GM23338 (cell line): Measurements from ENCODE around the gene ZBTB12. TPM values are rescaled to one million over a fixed set of nuclear protein-coding genes. Genes with fewer than 3 reads are reported as not detected.

ENCODE experiments used
- ATAC-seq: fragments of 200-7000 bp; cut with Tn5 transposase; 3 replicates; pipeline ENCODE4 v1.9.1; 2020
- DNase-seq: peaks from one replicate; pipeline ENCODE4 v3.0.0-alpha.2; 2015; ENCODE audit warnings: low spot score
- H2AFZ ChIP-seq: fragments of 200-600 bp; sonication (generic); 2 replicates; pipeline ENCODE4 v1.8.0; 2016; ENCODE audit warnings: antibody characterized with exemption, mild to moderate bottlenecking, moderate library complexity
- H3F3A ChIP-seq: fragments of 200-600 bp; sonication (generic); replicated peaks from 2 replicates; pipeline ENCODE4 v1.8.0; 2017; ENCODE audit warnings: antibody characterized with exemption, mixed run types, low read depth
- H3K27ac ChIP-seq: fragments of 200-600 bp; sonication (generic); 2 replicates; pipeline ENCODE4 v1.6.1; 2016; ENCODE audit warnings: low read depth
- H3K27me3 ChIP-seq: fragments of 200-600 bp; sonication (generic); 2 replicates; pipeline ENCODE4 v1.8.0; 2016; ENCODE audit warnings: mild to moderate bottlenecking, mixed run types, moderate library complexity; ENCODE audit not compliant: insufficient read depth
- H3K36me3 ChIP-seq: fragments of 200-600 bp; sonication (generic); 2 replicates; pipeline ENCODE4 v1.8.0; 2016; ENCODE audit warnings: mild to moderate bottlenecking; ENCODE audit not compliant: insufficient read depth
- H3K4me1 ChIP-seq: fragments of 200-600 bp; sonication (generic); 2 replicates; pipeline ENCODE4 v1.8.0; 2016; ENCODE audit warnings: mild to moderate bottlenecking, moderate library complexity; ENCODE audit not compliant: insufficient read depth
- H3K4me2 ChIP-seq: fragments of 200-600 bp; sonication (generic); 2 replicates; pipeline ENCODE4 v1.7.1; 2017; ENCODE audit warnings: mixed run types
- H3K4me3 ChIP-seq: fragments of 200-600 bp; sonication (generic); 2 replicates; pipeline ENCODE4 v1.6.1; 2016; ENCODE audit warnings: mixed run types
- H3K79me2 ChIP-seq: fragments of 200-600 bp; sonication (generic); replicated peaks from 2 replicates; pipeline ENCODE4 v1.8.0; 2017; ENCODE audit warnings: mild to moderate bottlenecking; ENCODE audit not compliant: insufficient read depth
- H3K9me2 ChIP-seq: fragments of 200-600 bp; sonication (generic); 2 replicates; pipeline ENCODE4 v1.8.0; 2017; ENCODE audit not compliant: insufficient read depth
- H4K20me1 ChIP-seq: fragments of 200-600 bp; sonication (generic); replicated peaks from 2 replicates; pipeline ENCODE4 v1.8.0; 2017; ENCODE audit warnings: mild to moderate bottlenecking; ENCODE audit not compliant: insufficient read depth
- H3K27ac Mint-ChIP-seq: 2 replicates; pipeline ENCODE4 v1.8.0; 2020; ENCODE audit warnings: inconsistent platforms, mild to moderate bottlenecking, moderate library complexity, mixed read lengths
- H3K27me3 Mint-ChIP-seq: 3 replicates; pipeline ENCODE4 v1.8.0; 2022; ENCODE audit warnings: low read depth, mild to moderate bottlenecking, moderate library complexity, mixed read lengths, inconsistent platforms; ENCODE audit not compliant: insufficient read depth, poor library complexity
- H3K36me3 Mint-ChIP-seq: 3 replicates; pipeline ENCODE4 v1.8.0; 2021; ENCODE audit warnings: low read depth, mild to moderate bottlenecking, inconsistent platforms, moderate library complexity, mixed read lengths
- H3K4me1 Mint-ChIP-seq: 3 replicates; pipeline ENCODE4 v1.8.0; 2020; ENCODE audit warnings: mild to moderate bottlenecking, inconsistent platforms, mixed read lengths
- H3K4me3 Mint-ChIP-seq: 3 replicates; pipeline ENCODE4 v1.8.0; 2021; ENCODE audit warnings: moderate library complexity, mild to moderate bottlenecking, inconsistent platforms, mixed read lengths
- H3K9me3 Mint-ChIP-seq: 3 replicates; pipeline ENCODE4 v1.8.0; 2020; ENCODE audit warnings: moderate library complexity, mild to moderate bottlenecking, inconsistent platforms, mixed read lengths
- CREB1 ChIP-seq: fragments of 250-450 bp; sonication (Bioruptor Pico); IDR thresholded peaks from 2 replicates; pipeline ENCODE4 v1.5.0; 2020; ENCODE audit warnings: low read depth, mild to moderate bottlenecking, moderate library complexity
- EZH2 ChIP-seq: fragments of 200-600 bp; sonication (generic); IDR thresholded peaks from one replicate; pipeline ENCODE4 v1.8.0; 2017; ENCODE audit warnings: antibody characterized with exemption, mild to moderate bottlenecking, low read depth; ENCODE audit not compliant: unreplicated experiment
- EZH2phosphoT487 ChIP-seq: fragments of 200-600 bp; sonication (generic); IDR thresholded peaks from one replicate; pipeline ENCODE4 v1.8.1; 2018; ENCODE audit warnings: antibody characterized with exemption; ENCODE audit not compliant: unreplicated experiment
- JUNB ChIP-seq: IDR thresholded peaks from one replicate; pipeline ENCODE4 v1.6.1; 2016; ENCODE audit warnings: antibody characterized with exemption; ENCODE audit not compliant: unreplicated experiment
- NANOG ChIP-seq: IDR thresholded peaks from 2 replicates; pipeline ENCODE4 v1.6.1; 2016; ENCODE audit warnings: antibody characterized with exemption, borderline replicate concordance
- POLR2AphosphoS5 ChIP-seq: IDR thresholded peaks from 2 replicates; pipeline ENCODE4 v1.6.1; 2016; ENCODE audit warnings: antibody characterized with exemption, low read depth
- STAT1 ChIP-seq: IDR thresholded peaks from one replicate; pipeline ENCODE4 v1.6.1; 2016; ENCODE audit warnings: antibody characterized with exemption; ENCODE audit not compliant: unreplicated experiment
- ZNF114 ChIP-seq: fragments of 250-450 bp; sonication (Bioruptor Pico); IDR thresholded peaks from 2 replicates; pipeline ENCODE4 v1.5.0; 2020; ENCODE audit warnings: mild to moderate bottlenecking, moderate library complexity
- ZNF331 ChIP-seq: fragments of 250-450 bp; sonication (Bioruptor Pico); IDR thresholded peaks from 2 replicates; pipeline ENCODE4 v1.5.0; 2020; ENCODE audit warnings: low read depth, mild to moderate bottlenecking, moderate library complexity
- polyA plus RNA-seq: library from polyadenylated mRNA; unstranded; fragments of >200 nt; fragmentation: Nextera tagmentation; extraction: Ambion mirVana; gene quantifications from 2 replicates; pipeline ENCODE4 v1.2.1, GENCODE V29; 2016
- total RNA-seq: library from RNA; depleted of rRNA; stranded (reverse); fragments of >200 nt; shearing (Covaris generic); gene quantifications from 2 replicates; pipeline ENCODE4 v1.2.3, GENCODE V29; 2014
- TF ChIP-seq, protein P1 (sequence below): fragments of 250-450 bp; sonication (Bioruptor Pico); IDR thresholded peaks from 2 replicates; pipeline ENCODE4 v1.5.0; 2020; ENCODE audit warnings: mild to moderate bottlenecking, moderate library complexity
- TF ChIP-seq, protein P2 (sequence below), 2 experiments: fragments of 200-600 bp in 1 of 2; sonication (generic) in 1 of 2; conservative IDR thresholded peaks; 2 replicates each; pipeline versions ENCODE4 v1.5.1 to v1.6.1; 2016 to 2017; ENCODE audit warnings: antibody characterized with exemption in 2 of 2, low read depth in 2 of 2, mild to moderate bottlenecking in 2 of 2, moderate library complexity in 1 of 2
- TF ChIP-seq, protein P3 (sequence below): IDR thresholded peaks from one replicate; pipeline ENCODE4 v1.6.1; 2018; ENCODE audit warnings: antibody characterized with exemption; ENCODE audit not compliant: unreplicated experiment
- TF ChIP-seq, protein P4 (sequence below): IDR thresholded peaks from 2 replicates; pipeline ENCODE4 v1.6.1; 2016; ENCODE audit warnings: antibody characterized with exemption

Gene ZBTB12
- total and polyA plus RNA-seq, 2 experiments from 2014 or later: 0.18 to 14.4 TPM

DNA sequence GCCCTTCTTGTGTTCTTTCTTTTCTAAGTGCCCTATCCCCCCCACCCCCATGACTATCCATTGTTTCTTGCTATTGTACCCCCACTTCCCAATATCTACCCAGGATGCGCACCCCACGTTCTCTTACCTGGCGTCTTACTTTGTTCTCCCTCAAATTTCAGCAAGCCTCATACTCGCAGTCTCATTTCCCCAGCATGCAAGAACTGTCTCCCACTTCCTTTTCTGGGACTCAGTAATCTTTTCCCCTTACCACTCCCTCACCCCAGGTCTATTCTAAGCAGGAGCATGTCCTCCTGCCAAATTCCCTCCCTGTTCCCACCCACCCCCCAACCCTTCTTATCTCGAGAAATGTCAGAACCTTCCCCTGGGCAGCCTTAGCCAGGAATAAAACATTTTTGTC lies 2.7 kb downstream of the ZBTB12 start:
- no peak overlapping the region for H3K27ac Mint-ChIP-seq
- Histone ChIP-seq H3K27me3 (no peaks in the 10 kb centered on the region), H2AFZ (no peak overlapping the region), H3F3A (peaks cover 17% of the 10 kb centered on the region; the same call in 1 of the 2 replicates), H3K4me3 (no peak overlapping the region), H3K4me2 (no peak overlapping the region), H3K9me2 (no peaks in the 10 kb centered on the region), H3K27ac (no peak overlapping the region), H4K20me1 (peaks cover 5% of the 10 kb centered on the region; the same call in 1 of the 2 replicates), H3K79me2 (peaks cover 15% of the 10 kb centered on the region; the same call in 1 of the 2 replicates), H3K4me1 (peaks cover 13% of the 10 kb centered on the region; the same call in 1 of the 2 replicates), H3K36me3 (peaks cover 16% of the 10 kb centered on the region)
- H3K4me3 Mint-ChIP-seq: peak overlapping the region; percentile 60; the same call in 2 of the 3 replicates
- peaks cover 23% of the 10 kb centered on the region for H3K27me3 Mint-ChIP-seq
- no peak for DNase-seq
- H3K4me1 Mint-ChIP-seq: peaks cover 31% of the 10 kb centered on the region
- no peak for ATAC-seq
- H3K36me3 Mint-ChIP-seq: peaks cover 46% of the 10 kb centered on the region
- no peaks in the 10 kb centered on the region for H3K9me3 Mint-ChIP-seq
- TF ChIP-seq CREB1 (CRISPR knock-in tag): no peak
- no peak for TF ChIP-seq ZNF331 (CRISPR knock-in tag)
- TF ChIP-seq EZH2: no peak
- TF ChIP-seq, protein P1, sequence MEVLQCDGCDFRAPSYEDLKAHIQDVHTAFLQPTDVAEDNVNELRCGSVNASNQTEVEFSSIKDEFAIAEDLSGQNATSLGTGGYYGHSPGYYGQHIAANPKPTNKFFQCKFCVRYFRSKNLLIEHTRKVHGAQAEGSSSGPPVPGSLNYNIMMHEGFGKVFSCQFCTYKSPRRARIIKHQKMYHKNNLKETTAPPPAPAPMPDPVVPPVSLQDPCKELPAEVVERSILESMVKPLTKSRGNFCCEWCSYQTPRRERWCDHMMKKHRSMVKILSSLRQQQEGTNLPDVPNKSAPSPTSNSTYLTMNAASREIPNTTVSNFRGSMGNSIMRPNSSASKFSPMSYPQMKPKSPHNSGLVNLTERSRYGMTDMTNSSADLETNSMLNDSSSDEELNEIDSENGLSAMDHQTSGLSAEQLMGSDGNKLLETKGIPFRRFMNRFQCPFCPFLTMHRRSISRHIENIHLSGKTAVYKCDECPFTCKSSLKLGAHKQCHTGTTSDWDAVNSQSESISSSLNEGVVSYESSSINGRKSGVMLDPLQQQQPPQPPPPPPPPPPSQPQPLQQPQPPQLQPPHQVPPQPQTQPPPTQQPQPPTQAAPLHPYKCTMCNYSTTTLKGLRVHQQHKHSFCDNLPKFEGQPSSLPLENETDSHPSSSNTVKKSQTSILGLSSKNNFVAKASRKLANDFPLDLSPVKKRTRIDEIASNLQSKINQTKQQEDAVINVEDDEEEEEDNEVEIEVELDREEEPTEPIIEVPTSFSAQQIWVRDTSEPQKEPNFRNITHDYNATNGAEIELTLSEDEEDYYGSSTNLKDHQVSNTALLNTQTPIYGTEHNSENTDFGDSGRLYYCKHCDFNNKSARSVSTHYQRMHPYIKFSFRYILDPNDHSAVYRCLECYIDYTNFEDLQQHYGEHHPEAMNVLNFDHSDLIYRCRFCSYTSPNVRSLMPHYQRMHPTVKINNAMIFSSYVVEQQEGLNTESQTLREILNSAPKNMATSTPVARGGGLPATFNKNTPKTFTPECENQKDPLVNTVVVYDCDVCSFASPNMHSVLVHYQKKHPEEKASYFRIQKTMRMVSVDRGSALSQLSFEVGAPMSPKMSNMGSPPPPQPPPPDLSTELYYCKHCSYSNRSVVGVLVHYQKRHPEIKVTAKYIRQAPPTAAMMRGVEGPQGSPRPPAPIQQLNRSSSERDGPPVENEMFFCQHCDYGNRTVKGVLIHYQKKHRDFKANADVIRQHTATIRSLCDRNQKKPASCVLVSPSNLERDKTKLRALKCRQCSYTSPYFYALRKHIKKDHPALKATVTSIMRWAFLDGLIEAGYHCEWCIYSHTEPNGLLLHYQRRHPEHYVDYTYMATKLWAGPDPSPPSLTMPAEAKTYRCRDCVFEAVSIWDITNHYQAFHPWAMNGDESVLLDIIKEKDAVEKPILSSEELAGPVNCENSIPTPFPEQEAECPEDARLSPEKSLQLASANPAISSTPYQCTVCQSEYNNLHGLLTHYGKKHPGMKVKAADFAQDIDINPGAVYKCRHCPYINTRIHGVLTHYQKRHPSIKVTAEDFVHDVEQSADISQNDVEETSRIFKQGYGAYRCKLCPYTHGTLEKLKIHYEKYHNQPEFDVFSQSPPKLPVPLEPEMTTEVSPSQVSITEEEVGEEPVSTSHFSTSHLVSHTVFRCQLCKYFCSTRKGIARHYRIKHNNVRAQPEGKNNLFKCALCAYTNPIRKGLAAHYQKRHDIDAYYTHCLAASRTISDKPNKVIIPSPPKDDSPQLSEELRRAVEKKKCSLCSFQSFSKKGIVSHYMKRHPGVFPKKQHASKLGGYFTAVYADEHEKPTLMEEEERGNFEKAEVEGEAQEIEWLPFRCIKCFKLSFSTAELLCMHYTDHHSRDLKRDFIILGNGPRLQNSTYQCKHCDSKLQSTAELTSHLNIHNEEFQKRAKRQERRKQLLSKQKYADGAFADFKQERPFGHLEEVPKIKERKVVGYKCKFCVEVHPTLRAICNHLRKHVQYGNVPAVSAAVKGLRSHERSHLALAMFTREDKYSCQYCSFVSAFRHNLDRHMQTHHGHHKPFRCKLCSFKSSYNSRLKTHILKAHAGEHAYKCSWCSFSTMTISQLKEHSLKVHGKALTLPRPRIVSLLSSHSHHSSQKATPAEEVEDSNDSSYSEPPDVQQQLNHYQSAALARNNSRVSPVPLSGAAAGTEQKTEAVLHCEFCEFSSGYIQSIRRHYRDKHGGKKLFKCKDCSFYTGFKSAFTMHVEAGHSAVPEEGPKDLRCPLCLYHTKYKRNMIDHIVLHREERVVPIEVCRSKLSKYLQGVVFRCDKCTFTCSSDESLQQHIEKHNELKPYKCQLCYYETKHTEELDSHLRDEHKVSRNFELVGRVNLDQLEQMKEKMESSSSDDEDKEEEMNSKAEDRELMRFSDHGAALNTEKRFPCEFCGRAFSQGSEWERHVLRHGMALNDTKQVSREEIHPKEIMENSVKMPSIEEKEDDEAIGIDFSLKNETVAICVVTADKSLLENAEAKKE (CRISPR knock-in tag): no peak
- TF ChIP-seq, protein P2, sequence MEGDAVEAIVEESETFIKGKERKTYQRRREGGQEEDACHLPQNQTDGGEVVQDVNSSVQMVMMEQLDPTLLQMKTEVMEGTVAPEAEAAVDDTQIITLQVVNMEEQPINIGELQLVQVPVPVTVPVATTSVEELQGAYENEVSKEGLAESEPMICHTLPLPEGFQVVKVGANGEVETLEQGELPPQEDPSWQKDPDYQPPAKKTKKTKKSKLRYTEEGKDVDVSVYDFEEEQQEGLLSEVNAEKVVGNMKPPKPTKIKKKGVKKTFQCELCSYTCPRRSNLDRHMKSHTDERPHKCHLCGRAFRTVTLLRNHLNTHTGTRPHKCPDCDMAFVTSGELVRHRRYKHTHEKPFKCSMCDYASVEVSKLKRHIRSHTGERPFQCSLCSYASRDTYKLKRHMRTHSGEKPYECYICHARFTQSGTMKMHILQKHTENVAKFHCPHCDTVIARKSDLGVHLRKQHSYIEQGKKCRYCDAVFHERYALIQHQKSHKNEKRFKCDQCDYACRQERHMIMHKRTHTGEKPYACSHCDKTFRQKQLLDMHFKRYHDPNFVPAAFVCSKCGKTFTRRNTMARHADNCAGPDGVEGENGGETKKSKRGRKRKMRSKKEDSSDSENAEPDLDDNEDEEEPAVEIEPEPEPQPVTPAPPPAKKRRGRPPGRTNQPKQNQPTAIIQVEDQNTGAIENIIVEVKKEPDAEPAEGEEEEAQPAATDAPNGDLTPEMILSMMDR (conservative IDR thresholded peaks at IDR 0.05; ENCODE audit: low read depth in 2 of 2): no peak
- no peak for TF ChIP-seq ZNF114
- TF ChIP-seq, protein P3, sequence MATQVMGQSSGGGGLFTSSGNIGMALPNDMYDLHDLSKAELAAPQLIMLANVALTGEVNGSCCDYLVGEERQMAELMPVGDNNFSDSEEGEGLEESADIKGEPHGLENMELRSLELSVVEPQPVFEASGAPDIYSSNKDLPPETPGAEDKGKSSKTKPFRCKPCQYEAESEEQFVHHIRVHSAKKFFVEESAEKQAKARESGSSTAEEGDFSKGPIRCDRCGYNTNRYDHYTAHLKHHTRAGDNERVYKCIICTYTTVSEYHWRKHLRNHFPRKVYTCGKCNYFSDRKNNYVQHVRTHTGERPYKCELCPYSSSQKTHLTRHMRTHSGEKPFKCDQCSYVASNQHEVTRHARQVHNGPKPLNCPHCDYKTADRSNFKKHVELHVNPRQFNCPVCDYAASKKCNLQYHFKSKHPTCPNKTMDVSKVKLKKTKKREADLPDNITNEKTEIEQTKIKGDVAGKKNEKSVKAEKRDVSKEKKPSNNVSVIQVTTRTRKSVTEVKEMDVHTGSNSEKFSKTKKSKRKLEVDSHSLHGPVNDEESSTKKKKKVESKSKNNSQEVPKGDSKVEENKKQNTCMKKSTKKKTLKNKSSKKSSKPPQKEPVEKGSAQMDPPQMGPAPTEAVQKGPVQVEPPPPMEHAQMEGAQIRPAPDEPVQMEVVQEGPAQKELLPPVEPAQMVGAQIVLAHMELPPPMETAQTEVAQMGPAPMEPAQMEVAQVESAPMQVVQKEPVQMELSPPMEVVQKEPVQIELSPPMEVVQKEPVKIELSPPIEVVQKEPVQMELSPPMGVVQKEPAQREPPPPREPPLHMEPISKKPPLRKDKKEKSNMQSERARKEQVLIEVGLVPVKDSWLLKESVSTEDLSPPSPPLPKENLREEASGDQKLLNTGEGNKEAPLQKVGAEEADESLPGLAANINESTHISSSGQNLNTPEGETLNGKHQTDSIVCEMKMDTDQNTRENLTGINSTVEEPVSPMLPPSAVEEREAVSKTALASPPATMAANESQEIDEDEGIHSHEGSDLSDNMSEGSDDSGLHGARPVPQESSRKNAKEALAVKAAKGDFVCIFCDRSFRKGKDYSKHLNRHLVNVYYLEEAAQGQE: no peak
- TF ChIP-seq, protein P4, sequence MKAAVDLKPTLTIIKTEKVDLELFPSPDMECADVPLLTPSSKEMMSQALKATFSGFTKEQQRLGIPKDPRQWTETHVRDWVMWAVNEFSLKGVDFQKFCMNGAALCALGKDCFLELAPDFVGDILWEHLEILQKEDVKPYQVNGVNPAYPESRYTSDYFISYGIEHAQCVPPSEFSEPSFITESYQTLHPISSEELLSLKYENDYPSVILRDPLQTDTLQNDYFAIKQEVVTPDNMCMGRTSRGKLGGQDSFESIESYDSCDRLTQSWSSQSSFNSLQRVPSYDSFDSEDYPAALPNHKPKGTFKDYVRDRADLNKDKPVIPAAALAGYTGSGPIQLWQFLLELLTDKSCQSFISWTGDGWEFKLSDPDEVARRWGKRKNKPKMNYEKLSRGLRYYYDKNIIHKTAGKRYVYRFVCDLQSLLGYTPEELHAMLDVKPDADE: no peak
- no peak for TF ChIP-seq POLR2AphosphoS5
- no peak for TF ChIP-seq JUNB
- TF ChIP-seq NANOG: no peak
- TF ChIP-seq STAT1: no peak
- TF ChIP-seq EZH2phosphoT487: no peak
